ENCODE measurements around the gene CFLAR. TPM values are rescaled to one million over a fixed set of nuclear protein-coding genes. Genes with fewer than 3 reads are reported as not detected.

CFLAR gene
- total RNA-seq, 1 experiment from 2014 or later: 21.5 TPM

DNA sequence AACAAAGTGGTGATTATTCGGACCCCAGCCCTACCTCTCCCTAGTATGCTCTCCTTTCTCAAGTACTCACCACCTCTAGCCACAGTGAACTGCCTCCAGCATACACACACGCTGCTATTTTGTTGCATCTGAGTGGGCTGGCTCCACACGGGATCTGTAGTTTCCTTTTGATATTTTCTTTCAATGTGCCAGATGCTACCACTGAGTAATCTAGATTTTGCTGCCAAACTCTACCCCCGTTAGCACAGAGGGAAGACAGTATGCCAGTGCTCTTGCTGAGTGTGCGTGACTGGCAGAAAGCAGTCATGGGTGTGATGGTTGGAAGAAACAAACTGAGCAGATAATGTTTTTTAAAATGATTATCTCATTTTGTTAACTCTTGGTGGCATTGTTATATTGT lies 11.6 kb downstream of the CFLAR start:
- POLR2A ChIA-PET: no interaction called here
- Mint-ChIP-seq H3K27me3 (ENCODE audit: low read depth) (no peaks in the 10 kb centered on the region), H3K4me1 (peaks cover 65% of the 10 kb centered on the region), H3K9me3 (no peaks in the 10 kb centered on the region), H3K36me3 (no peaks in the 10 kb centered on the region; the same call in 1 of the 2 replicates), H3K27ac (peak overlapping the region; percentile 66), H3K4me3 (no peak overlapping the region)
- CTCF ChIA-PET: no interaction called here
- TF ChIP-seq, protein P1, sequence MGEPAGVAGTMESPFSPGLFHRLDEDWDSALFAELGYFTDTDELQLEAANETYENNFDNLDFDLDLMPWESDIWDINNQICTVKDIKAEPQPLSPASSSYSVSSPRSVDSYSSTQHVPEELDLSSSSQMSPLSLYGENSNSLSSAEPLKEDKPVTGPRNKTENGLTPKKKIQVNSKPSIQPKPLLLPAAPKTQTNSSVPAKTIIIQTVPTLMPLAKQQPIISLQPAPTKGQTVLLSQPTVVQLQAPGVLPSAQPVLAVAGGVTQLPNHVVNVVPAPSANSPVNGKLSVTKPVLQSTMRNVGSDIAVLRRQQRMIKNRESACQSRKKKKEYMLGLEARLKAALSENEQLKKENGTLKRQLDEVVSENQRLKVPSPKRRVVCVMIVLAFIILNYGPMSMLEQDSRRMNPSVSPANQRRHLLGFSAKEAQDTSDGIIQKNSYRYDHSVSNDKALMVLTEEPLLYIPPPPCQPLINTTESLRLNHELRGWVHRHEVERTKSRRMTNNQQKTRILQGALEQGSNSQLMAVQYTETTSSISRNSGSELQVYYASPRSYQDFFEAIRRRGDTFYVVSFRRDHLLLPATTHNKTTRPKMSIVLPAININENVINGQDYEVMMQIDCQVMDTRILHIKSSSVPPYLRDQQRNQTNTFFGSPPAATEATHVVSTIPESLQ (CRISPR knock-in tag; IDR thresholded peaks at IDR 0.05): no peak
- TF ChIP-seq ZNF317 (CRISPR knock-in tag; IDR thresholded peaks at IDR 0.05; ENCODE audit: borderline replicate concordance, low read depth): no peak
- no peak for TF ChIP-seq SMAD3 (CRISPR knock-in tag; IDR thresholded peaks at IDR 0.05; ENCODE audit: borderline replicate concordance)
- TF ChIP-seq NFE2L1 (CRISPR knock-in tag; IDR thresholded peaks at IDR 0.05): no peak
- no peak for TF ChIP-seq FOXJ3 (CRISPR knock-in tag; IDR thresholded peaks at IDR 0.05; ENCODE audit: borderline replicate concordance)
- no peak for TF ChIP-seq GRHL2 (CRISPR knock-in tag; IDR thresholded peaks at IDR 0.05; ENCODE audit: insufficient replicate concordance, severe bottlenecking)
- TF ChIP-seq, protein P2, sequence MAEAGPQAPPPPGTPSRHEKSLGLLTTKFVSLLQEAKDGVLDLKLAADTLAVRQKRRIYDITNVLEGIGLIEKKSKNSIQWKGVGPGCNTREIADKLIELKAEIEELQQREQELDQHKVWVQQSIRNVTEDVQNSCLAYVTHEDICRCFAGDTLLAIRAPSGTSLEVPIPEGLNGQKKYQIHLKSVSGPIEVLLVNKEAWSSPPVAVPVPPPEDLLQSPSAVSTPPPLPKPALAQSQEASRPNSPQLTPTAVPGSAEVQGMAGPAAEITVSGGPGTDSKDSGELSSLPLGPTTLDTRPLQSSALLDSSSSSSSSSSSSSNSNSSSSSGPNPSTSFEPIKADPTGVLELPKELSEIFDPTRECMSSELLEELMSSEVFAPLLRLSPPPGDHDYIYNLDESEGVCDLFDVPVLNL (CRISPR knock-in tag; IDR thresholded peaks at IDR 0.05; ENCODE audit: borderline replicate concordance, low read depth): no peak
- no peak for TF ChIP-seq ETV6 (CRISPR knock-in tag; IDR thresholded peaks at IDR 0.05)
- TF ChIP-seq, protein P3, sequence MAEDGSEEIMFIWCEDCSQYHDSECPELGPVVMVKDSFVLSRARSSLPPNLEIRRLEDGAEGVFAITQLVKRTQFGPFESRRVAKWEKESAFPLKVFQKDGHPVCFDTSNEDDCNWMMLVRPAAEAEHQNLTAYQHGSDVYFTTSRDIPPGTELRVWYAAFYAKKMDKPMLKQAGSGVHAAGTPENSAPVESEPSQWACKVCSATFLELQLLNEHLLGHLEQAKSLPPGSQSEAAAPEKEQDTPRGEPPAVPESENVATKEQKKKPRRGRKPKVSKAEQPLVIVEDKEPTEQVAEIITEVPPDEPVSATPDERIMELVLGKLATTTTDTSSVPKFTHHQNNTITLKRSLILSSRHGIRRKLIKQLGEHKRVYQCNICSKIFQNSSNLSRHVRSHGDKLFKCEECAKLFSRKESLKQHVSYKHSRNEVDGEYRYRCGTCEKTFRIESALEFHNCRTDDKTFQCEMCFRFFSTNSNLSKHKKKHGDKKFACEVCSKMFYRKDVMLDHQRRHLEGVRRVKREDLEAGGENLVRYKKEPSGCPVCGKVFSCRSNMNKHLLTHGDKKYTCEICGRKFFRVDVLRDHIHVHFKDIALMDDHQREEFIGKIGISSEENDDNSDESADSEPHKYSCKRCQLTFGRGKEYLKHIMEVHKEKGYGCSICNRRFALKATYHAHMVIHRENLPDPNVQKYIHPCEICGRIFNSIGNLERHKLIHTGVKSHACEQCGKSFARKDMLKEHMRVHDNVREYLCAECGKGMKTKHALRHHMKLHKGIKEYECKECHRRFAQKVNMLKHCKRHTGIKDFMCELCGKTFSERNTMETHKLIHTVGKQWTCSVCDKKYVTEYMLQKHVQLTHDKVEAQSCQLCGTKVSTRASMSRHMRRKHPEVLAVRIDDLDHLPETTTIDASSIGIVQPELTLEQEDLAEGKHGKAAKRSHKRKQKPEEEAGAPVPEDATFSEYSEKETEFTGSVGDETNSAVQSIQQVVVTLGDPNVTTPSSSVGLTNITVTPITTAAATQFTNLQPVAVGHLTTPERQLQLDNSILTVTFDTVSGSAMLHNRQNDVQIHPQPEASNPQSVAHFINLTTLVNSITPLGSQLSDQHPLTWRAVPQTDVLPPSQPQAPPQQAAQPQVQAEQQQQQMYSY (CRISPR knock-in tag; IDR thresholded peaks at IDR 0.05): no peak
- DNase-seq (ENCODE audit: low spot score): no peak
- no peak for ATAC-seq

DNA sequence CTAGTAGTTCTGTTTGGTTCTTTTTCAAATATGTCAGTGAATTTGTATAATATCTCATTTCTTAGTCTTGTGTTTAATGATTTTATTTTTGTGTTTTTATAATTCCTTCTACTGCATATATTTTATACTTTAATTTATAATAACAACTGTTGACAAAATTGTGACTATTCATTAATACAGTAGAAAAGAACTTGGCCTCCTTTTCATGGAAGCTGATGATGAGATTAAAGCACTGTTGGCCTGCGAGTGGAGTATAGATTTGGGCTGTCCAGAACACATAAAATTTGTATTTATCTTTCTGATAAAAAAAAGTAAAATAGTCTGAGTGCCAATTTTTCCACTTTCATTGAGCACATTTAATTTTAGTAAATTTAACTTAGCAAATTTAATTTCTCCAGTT lies 12.1 kb downstream of the CFLAR start:
- Mint-ChIP-seq H3K27me3 (ENCODE audit: low read depth) (no peaks in the 10 kb centered on the region), H3K4me1 (peaks cover 67% of the 10 kb centered on the region), H3K36me3 (peaks cover 5% of the 10 kb centered on the region), H3K9me3 (no peaks in the 10 kb centered on the region), H3K4me3 (no peak overlapping the region), H3K27ac (no peak overlapping the region)
- DNase-seq (ENCODE audit: low spot score): no peak
- ATAC-seq: no peak
- TF ChIP-seq ZNF232 (CRISPR knock-in tag; IDR thresholded peaks at IDR 0.05) (no peak), EMX1 (CRISPR knock-in tag; IDR thresholded peaks at IDR 0.05) (no peak), NR1H2 (CRISPR knock-in tag; IDR thresholded peaks at IDR 0.05) (no peak), ZNF121 (CRISPR knock-in tag; IDR thresholded peaks at IDR 0.05) (no peak), ZBTB21 (CRISPR knock-in tag; IDR thresholded peaks at IDR 0.05; ENCODE audit: borderline replicate concordance) (no peak), PRRX2 (CRISPR knock-in tag; IDR thresholded peaks at IDR 0.05) (no peak), NFE2L1 (CRISPR knock-in tag; IDR thresholded peaks at IDR 0.05) (no peak), ZNF219 (CRISPR knock-in tag; IDR thresholded peaks at IDR 0.05; ENCODE audit: borderline replicate concordance) (no peak)
- TF ChIP-seq, protein P4, sequence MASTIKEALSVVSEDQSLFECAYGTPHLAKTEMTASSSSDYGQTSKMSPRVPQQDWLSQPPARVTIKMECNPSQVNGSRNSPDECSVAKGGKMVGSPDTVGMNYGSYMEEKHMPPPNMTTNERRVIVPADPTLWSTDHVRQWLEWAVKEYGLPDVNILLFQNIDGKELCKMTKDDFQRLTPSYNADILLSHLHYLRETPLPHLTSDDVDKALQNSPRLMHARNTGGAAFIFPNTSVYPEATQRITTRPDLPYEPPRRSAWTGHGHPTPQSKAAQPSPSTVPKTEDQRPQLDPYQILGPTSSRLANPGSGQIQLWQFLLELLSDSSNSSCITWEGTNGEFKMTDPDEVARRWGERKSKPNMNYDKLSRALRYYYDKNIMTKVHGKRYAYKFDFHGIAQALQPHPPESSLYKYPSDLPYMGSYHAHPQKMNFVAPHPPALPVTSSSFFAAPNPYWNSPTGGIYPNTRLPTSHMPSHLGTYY (CRISPR knock-in tag; IDR thresholded peaks at IDR 0.05): no peak
- TF ChIP-seq, protein P5, sequence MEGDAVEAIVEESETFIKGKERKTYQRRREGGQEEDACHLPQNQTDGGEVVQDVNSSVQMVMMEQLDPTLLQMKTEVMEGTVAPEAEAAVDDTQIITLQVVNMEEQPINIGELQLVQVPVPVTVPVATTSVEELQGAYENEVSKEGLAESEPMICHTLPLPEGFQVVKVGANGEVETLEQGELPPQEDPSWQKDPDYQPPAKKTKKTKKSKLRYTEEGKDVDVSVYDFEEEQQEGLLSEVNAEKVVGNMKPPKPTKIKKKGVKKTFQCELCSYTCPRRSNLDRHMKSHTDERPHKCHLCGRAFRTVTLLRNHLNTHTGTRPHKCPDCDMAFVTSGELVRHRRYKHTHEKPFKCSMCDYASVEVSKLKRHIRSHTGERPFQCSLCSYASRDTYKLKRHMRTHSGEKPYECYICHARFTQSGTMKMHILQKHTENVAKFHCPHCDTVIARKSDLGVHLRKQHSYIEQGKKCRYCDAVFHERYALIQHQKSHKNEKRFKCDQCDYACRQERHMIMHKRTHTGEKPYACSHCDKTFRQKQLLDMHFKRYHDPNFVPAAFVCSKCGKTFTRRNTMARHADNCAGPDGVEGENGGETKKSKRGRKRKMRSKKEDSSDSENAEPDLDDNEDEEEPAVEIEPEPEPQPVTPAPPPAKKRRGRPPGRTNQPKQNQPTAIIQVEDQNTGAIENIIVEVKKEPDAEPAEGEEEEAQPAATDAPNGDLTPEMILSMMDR (IDR thresholded peaks at IDR 0.05): no peak
- ChIA-PET POLR2A (no interaction called here), CTCF (interaction anchor here (1.3 to 1.8 kb wide), 2 partner anchors 9 to 30 kb away, joined by 5 to 6 read pairs; no protein-coding TSS in a partner anchor)

All from WTC11 (cell line).